Right ventricle myocardium superior (tissue), 1 donor: Measurements from ENCODE around the gene VAV3. TPM values are rescaled to one million over a fixed set of nuclear protein-coding genes. Genes with fewer than 3 reads are reported as not detected.

Source experiments
- ATAC-seq: fragments of 200-7000 bp; cut with Tn5 transposase; one replicate; pipeline ENCODE4 v1.9.1; 2020; ENCODE audit warnings: mild to moderate bottlenecking; ENCODE audit not compliant: poor library complexity
- DNase-seq: peaks from one replicate; pipeline ENCODE4 v3.0.0-alpha.2; 2020
- intact Hi-C: fragments of 100-400 bp; cut with DNase I; formaldehyde crosslinking; loops from one replicate; pipeline ENCODE4 v1.11.2; 2022
- total RNA-seq: library from RNA; stranded (reverse); fragmentation: NEBNext Ultra II Directional; extraction: Animal tissue kit (Norgen Biotek cat#: 25700); gene quantifications from one replicate; pipeline ENCODE4 v1.2.1, GENCODE V29; 2021
- donor health status: DM: no; HTN: yes; CAD: no; lungs with severe emphysema.

VAV3 gene
- total RNA-seq, 1 donor from 2014 or later = 1.6 TPM

GRCh38 chr1:107824946-107825345 lies 140.0 kb downstream of the VAV3 start:
- intact Hi-C loops = no loop called here
- DNase-seq (no peak), ATAC-seq (no peak)

- ATAC-seq (no peak), DNase-seq (no peak)
- intact Hi-C loops = no loop called here
These were observed 143.6 kb downstream of the VAV3 start for GRCh38 chr1:107821340-107821739.

- intact Hi-C loops = no loop called here
- ATAC-seq = no peak
- DNase-seq = no peak
These were observed 144.2 kb downstream of the VAV3 start for GRCh38 chr1:107820801-107821200.

- DNase-seq (no peak), ATAC-seq (no peak)
- intact Hi-C loops = loop anchor here (10.0 kb wide), 1 partner anchor 47 kb away; no protein-coding TSS in a partner anchor
These were observed 147.0 kb downstream of the VAV3 start for GRCh38 chr1:107817935-107818334.

GRCh38 chr1:107817206-107817605 lies 147.8 kb downstream of the VAV3 start:
- no peak for ATAC-seq
- DNase-seq = no peak

GRCh38 chr1:107810291-107810951 lies 154.6 kb downstream of the VAV3 start:
- DNase-seq (no peak), ATAC-seq (no peak)
- intact Hi-C loops = loop anchor here (10.0 kb wide), 1 partner anchor 54 kb away; no protein-coding TSS in a partner anchor

More at GRCh38 chr1:107817206-107817605, 147.8 kb downstream of the VAV3 start:
- intact Hi-C loops = loop anchor here (10.0 kb wide), 1 partner anchor 48 kb away; no protein-coding TSS in a partner anchor

- DNase-seq = no peak
- intact Hi-C loops = no loop called here
- no peak for ATAC-seq
These were observed 157.1 kb downstream of the VAV3 start for GRCh38 chr1:107807855-107808254.

GRCh38 chr1:107807405-107807804 lies 157.6 kb downstream of the VAV3 start:
- ATAC-seq (no peak), DNase-seq (no peak)
- intact Hi-C loops = no loop called here

- intact Hi-C loops = no loop called here
- ATAC-seq (no peak), DNase-seq (no peak)
These were observed 158.1 kb downstream of the VAV3 start for GRCh38 chr1:107806902-107807301.

GRCh38 chr1:107804741-107805140 lies 160.2 kb downstream of the VAV3 start:
- no peak for ATAC-seq
- intact Hi-C loops = no loop called here

GRCh38 chr1:107804134-107804533 lies 160.8 kb downstream of the VAV3 start:
- intact Hi-C loops = no loop called here
- no peak for ATAC-seq

More at GRCh38 chr1:107804741-107805140, 160.2 kb downstream of the VAV3 start:
- DNase-seq = no peak

GRCh38 chr1:107803579-107803978 lies 161.4 kb downstream of the VAV3 start:
- intact Hi-C loops = no loop called here
- DNase-seq (no peak), ATAC-seq (no peak)

More at GRCh38 chr1:107804134-107804533, 160.8 kb downstream of the VAV3 start:
- no peak for DNase-seq

- no peak for DNase-seq
- ATAC-seq = no peak
- intact Hi-C loops = no loop called here
These were observed 162.3 kb downstream of the VAV3 start for GRCh38 chr1:107802654-107803053.

GRCh38 chr1:107795994-107796393 lies 169.0 kb downstream of the VAV3 start:
- DNase-seq = no peak
- intact Hi-C loops = no loop called here

GRCh38 chr1:107795441-107795840 lies 169.5 kb downstream of the VAV3 start:
- DNase-seq (no peak), ATAC-seq (no peak)
- intact Hi-C loops = no loop called here

More at GRCh38 chr1:107795994-107796393, 169.0 kb downstream of the VAV3 start:
- ATAC-seq = peak; percentile 45

GRCh38 chr1:107794571-107794970 lies 170.4 kb downstream of the VAV3 start:
- intact Hi-C loops = no loop called here
- ATAC-seq = no peak
- no peak for DNase-seq

GRCh38 chr1:107793896-107794453 lies 171.0 kb downstream of the VAV3 start:
- intact Hi-C loops = no loop called here
- ATAC-seq (no peak), DNase-seq (no peak)

- ATAC-seq = no peak
- intact Hi-C loops = no loop called here
These were observed 173.6 kb downstream of the VAV3 start for GRCh38 chr1:107791348-107791747.

GRCh38 chr1:107789817-107790524 lies 175.0 kb downstream of the VAV3 start:
- ATAC-seq (no peak), DNase-seq (no peak)
- intact Hi-C loops = loop anchor here (10.0 kb wide), 2 partner anchors 65 to 95 kb away; no protein-coding TSS in a partner anchor

More at GRCh38 chr1:107791348-107791747, 173.6 kb downstream of the VAV3 start:
- no peak for DNase-seq
